AG10803 (cell line): ENCODE data around the gene TBC1D22A.
A peak's percentile ranks its signal among the peaks of the same experiment; 100 is the strongest.

Experiments
- DNase-seq: peaks from one replicate; pipeline ENCODE4 v3.0.0; 2010; ENCODE audit warnings: low read depth
- H3K4me3 ChIP-seq: 2 replicates; pipeline ENCODE4 v1.5.1; 2011; ENCODE audit warnings: mild to moderate bottlenecking, low read length, control low read depth
- TF ChIP-seq, protein P1 (sequence below): conservative IDR thresholded peaks from 2 replicates; pipeline ENCODE4 v1.5.1; 2011; ENCODE audit warnings: mild to moderate bottlenecking, low read length, control low read depth, inconsistent platforms

The TBC1D22A gene

DNA sequence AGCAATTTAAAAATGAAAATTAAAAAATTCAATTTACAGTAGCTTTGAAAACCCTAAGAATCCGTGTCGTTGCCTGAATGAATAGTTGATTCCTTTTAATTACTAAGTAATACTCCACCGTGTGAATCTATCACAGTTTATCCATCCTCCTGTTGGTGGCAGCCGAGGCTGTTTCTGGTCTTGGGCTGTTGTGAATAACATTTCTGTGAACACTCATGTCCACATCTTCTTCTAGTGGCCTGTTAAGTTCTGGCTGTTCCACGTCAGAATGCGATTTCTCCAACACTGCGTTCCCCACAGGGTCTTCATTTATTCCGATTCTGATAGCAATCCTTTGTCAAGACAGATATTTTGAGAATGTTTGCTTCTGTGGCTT, 223.0 kb downstream of the TBC1D22A start:
- no peak for DNase-seq
- TF ChIP-seq, protein P1, sequence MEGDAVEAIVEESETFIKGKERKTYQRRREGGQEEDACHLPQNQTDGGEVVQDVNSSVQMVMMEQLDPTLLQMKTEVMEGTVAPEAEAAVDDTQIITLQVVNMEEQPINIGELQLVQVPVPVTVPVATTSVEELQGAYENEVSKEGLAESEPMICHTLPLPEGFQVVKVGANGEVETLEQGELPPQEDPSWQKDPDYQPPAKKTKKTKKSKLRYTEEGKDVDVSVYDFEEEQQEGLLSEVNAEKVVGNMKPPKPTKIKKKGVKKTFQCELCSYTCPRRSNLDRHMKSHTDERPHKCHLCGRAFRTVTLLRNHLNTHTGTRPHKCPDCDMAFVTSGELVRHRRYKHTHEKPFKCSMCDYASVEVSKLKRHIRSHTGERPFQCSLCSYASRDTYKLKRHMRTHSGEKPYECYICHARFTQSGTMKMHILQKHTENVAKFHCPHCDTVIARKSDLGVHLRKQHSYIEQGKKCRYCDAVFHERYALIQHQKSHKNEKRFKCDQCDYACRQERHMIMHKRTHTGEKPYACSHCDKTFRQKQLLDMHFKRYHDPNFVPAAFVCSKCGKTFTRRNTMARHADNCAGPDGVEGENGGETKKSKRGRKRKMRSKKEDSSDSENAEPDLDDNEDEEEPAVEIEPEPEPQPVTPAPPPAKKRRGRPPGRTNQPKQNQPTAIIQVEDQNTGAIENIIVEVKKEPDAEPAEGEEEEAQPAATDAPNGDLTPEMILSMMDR, result peak; percentile 25

DNA sequence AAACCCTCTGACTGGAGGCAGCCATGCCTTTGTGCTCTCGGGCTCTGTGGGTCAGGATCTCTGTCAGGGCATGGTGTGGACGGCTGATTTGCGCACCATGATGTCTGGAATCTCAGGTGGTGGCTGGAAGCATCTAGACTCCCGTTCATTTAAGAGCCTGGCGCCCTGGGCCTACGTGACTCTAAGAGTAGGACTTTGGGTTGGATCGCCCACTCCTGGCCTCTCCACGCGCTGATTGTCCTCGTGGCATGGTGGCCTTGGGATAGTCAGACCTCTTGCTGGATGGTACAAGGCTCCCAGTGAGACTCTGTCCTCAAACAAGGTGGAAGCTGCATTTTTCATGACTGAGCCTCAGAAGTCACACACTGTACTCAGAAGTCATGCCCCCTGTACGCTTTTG, 224.3 kb downstream of the TBC1D22A start:
- DNase-seq, result no peak
- TF ChIP-seq, protein P1, result no peak
- no peak overlapping the region for H3K4me3 ChIP-seq

More for the DNA sequence above, 223.0 kb downstream of the TBC1D22A start:
- no peak overlapping the region for H3K4me3 ChIP-seq

DNA sequence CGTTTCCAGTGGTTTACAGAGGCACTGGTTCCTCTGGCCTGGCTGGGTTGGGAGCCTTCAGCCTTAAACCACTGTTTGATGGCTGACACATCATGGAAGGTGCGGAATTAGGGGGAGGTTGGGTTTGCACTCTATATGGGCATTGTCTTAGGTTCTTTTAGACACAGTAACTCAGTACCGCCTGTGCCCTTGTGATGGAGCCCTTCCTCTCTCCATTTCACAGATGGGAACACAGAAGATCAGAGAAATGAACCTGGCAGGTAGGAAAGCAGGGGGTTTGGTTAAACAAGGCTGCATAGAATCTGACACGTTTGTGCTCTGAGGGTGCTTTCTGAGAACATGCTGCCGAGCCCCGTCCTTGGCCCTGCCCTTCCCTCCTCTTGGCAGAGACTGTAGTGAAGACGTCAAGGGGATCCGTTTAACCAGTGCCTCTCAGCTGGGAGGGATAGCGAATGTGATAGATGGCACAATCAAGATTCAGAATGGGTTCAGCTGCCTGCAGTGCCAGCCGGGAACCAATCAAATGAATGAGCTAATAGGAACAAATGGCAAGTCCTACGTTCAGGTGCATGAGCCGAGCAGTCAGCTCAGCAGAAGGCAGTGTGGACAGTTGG, 228.6 kb downstream of the TBC1D22A start:
- DNase-seq, result no peak
- no peak overlapping the region for H3K4me3 ChIP-seq
- TF ChIP-seq, protein P1, result no peak

DNA sequence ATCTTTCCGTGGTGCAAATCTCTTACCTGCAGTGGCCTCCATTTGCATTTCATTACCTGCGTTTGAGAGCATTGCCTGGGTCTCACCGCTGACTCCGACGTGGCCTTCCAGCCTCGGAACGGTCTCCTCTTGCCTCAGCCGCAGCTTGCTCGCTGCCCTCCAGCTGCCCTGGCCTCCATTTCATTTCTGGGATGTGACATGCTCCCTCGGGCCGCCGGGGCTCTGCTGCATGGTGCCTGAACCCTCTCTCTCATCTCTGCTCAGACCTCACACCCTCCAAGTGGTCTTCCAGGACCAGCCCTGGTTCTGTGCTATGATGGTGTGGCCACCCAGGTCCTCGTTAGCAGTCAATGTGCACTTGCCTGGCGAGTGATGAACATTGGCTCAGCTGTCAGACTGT, 229.2 kb downstream of the TBC1D22A start:
- no peak for DNase-seq
- TF ChIP-seq, protein P1, result no peak
- no peak overlapping the region for H3K4me3 ChIP-seq

DNA sequence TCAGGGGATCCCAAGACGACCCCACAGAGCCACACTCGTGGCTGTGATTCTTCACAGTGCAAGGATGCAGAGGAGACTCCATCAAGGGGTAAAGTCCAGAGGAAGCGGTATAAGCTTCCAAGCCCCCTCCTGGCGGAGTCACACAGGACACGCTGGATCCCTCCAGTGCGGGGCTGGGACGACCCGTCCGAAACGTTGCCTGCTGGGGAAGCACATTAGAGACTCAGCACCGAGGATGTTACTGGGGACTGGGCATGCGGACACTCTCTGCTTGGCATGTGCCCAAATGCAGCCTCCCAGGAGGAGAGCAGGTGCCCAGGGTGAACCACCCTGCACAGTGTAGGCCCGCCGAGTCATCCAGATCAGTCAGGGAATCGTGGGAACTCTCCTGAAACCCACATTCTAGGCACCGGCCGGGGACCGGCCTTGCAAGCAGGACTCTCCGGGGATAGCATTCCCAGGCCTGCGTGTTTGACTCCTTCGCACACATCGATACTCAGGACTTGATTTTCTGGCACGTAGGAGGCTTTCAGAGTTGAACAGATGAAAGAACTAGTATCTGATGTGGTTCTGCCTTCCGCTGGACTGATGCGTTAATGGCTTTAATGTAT, 229.8 kb downstream of the TBC1D22A start:
- no peak for DNase-seq
- no peak overlapping the region for H3K4me3 ChIP-seq
- TF ChIP-seq, protein P1, result no peak

DNA sequence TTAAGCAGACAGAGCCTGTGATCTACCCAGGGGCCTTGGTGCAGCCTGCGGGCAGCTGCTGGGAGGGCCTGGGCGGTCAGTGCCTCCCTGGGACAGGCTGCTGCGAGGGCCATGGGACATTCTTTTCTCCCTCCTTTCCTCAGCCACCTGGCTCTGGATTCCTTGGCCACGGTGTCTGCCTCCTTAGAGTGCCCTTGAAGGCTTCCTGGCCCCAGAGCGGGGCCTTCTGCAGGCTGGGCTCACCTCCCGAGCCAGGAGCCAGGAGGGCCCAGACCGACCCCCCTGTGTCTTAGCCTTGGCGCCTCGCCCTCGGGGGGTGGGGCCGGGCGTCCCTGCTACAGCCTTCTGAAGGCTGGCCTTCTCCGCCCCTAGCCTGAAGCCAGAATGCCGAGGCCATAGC, 231.2 kb downstream of the TBC1D22A start:
- TF ChIP-seq, protein P1, result no peak
- no peak for DNase-seq
- no peak overlapping the region for H3K4me3 ChIP-seq

DNA sequence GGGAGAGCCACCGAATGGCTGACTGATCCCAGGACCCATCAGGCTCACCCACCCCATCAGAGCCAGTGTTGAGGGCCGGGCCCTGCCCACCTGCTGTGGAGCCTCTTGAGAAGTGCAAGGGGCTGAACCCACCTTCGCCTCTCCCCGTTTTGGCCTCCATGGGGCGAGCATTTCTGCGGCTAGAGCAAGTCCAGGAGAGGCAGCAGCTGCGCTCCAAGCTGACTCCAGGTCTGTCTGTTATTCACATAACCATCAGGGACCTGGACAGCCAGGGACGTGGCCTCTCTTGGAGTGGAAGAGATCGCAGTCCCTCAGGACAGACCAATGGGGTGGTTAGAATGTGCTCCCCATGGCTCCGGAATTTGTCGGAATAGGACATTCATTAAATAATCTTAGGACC, 231.8 kb downstream of the TBC1D22A start:
- DNase-seq, result no peak
- no peak overlapping the region for H3K4me3 ChIP-seq
- TF ChIP-seq, protein P1, result no peak
